Mucosa of descending colon (tissue), 3 donors: ENCODE measurements around the gene WIPI1. TPM values are rescaled to one million over a fixed set of nuclear protein-coding genes. Genes with fewer than 3 reads are reported as not detected.

Experiments used
- ATAC-seq: fragments of 200-7000 bp; cut with Tn5 transposase; one replicate; pipeline ENCODE4 v1.9.1; 2020; ENCODE audit warnings: mild to moderate bottlenecking, moderate library complexity
- DNase-seq, 3 donors: peaks; one replicate each; pipeline ENCODE4 v3.0.0-alpha.2; 2020
- H3K36me3 ChIP-seq: fragments of 200-600 bp; one replicate; pipeline ENCODE4 v1.8.0; 2021; ENCODE audit warnings: low read depth, mild to moderate bottlenecking
- H3K4me1 ChIP-seq: fragments of 200-600 bp; one replicate; pipeline ENCODE4 v1.8.0; 2021; ENCODE audit warnings: low read depth, mild to moderate bottlenecking
- H3K4me3 ChIP-seq: fragments of 200-600 bp; one replicate; pipeline ENCODE4 v1.8.0; 2021; ENCODE audit warnings: mild to moderate bottlenecking
- H3K9me3 ChIP-seq: fragments of 200-600 bp; one replicate; pipeline ENCODE4 v1.8.0; 2021; ENCODE audit warnings: mild to moderate bottlenecking
- intact Hi-C, 2 donors: fragments of 100-400 bp; cut with DNase I in 1 of 2; cut with micrococcal nuclease in 1 of 2; formaldehyde crosslinking; loops; one replicate each; pipeline versions ENCODE4 v1.11.0 to v1.11.1; 2022; cut with DNase I, micrococcal nuclease
- total RNA-seq, 3 donors: library from RNA; stranded (reverse); fragmentation: NEBNext Ultra II Directional in 2 of 3; extraction: Animal tissue kit (Norgen Biotek cat#: 25700) in 2 of 3; gene quantifications; one replicate each; pipeline versions ENCODE4 v1.2.1 to v1.2.4, GENCODE V29; 2021 to 2023
- TF ChIP-seq, protein P1 (sequence below): fragments of 200-600 bp; IDR thresholded peaks from one replicate; pipeline ENCODE4 v1.8.0; 2022; ENCODE audit warnings: antibody characterized with exemption, mild to moderate bottlenecking
- donor health status: DM: no; HTN: no; CAD: no; lungs with moderate emphysema.
- donor health status: DM: no; HTN: no; CAD: no.
- donor health status: DM: no; HTN: yes; CAD: no.

Gene WIPI1
- total RNA-seq, 3 donors from 2014 or later, result 56.0 to 99.3 (median 99.0) TPM

DNA sequence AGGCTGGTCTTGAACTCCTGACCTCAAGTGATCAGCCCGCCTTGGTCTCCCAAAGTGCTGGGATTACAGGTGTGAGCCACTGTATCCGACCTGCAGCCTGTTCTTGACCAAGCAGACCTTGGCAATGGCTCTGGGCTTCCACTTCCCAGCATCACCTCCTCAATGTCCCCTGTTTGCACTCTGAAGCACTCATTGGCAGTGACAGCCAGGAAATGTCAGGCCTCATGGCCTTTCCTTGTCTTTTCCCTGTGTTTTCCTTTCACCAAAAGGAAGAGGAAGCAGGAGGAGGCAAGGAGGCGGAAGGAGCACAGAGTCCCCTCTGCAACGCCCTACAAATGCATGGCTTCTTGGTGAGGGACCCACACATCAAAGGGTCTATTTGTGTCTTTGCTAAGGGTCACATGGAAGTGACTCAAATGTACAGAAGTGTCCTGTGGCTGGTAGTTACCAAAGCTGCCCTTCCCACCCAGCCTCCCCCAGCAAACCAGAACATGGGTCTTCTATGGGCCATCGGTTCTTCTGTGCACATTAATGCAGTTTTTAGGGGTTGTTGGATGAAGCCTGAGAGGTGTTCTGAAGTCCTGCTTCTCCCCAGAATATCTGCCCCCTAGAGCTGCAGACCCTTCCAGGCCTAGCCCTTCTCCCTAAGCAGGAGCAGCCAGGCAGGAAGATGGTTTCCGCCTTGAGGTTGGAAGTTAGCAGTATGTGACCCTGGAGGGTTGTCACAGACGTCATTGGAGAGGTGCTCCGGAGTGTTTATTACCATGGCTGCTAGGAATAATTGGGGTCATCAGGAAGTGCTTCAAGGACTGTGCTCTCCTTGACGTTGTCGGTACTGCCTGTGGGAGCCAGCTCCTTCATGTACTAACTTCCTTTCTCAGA, 60.8 kb downstream of the WIPI1 start:
- TF ChIP-seq, protein P1, sequence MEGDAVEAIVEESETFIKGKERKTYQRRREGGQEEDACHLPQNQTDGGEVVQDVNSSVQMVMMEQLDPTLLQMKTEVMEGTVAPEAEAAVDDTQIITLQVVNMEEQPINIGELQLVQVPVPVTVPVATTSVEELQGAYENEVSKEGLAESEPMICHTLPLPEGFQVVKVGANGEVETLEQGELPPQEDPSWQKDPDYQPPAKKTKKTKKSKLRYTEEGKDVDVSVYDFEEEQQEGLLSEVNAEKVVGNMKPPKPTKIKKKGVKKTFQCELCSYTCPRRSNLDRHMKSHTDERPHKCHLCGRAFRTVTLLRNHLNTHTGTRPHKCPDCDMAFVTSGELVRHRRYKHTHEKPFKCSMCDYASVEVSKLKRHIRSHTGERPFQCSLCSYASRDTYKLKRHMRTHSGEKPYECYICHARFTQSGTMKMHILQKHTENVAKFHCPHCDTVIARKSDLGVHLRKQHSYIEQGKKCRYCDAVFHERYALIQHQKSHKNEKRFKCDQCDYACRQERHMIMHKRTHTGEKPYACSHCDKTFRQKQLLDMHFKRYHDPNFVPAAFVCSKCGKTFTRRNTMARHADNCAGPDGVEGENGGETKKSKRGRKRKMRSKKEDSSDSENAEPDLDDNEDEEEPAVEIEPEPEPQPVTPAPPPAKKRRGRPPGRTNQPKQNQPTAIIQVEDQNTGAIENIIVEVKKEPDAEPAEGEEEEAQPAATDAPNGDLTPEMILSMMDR, result no peak
- DNase-seq (no peak), ATAC-seq (no peak)
- H3K9me3 ChIP-seq, result no peaks in the 10 kb centered on the region
- no peaks in the 10 kb centered on the region for H3K36me3 ChIP-seq
- intact Hi-C loops, result no loop called here
- H3K4me3 ChIP-seq, result no peak overlapping the region
- no peaks in the 10 kb centered on the region for H3K4me1 ChIP-seq

DNA sequence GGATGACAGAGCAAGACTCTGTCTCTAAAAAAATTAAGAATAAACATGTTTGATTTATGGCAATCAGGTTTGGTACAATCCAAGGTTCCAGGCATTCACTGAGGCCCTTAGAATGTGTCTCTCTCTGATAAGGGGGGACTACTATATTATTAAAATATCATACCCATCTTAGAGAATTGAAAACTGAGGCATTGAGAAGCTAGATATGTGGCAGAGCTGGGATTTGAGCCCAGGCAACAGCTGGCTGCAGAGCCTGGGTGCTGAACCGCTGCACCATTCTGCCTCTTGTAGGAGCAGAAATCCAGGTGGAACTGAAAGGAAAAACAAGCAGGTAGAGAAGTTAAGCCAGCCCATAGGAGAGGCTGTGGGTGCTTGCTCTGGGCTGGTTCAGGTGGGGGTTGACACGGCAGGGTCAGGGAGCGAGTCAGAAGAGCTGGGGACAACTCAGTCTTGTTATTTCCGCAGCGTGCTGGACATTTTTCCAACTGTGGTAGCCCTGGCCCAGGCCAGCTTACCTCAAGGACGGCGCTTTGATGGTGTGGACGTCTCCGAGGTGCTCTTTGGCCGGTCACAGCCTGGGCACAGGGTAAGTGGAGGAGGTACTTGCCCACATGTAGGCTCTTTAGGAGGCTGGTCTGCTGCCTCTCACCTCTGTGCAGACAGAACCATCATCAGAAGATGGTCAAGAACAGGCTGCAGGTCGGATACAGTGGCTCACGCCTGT, 62.5 kb downstream of the WIPI1 start:
- DNase-seq, result no peak
- Histone ChIP-seq H3K4me1 (no peaks in the 10 kb centered on the region), H3K9me3 (no peaks in the 10 kb centered on the region), H3K4me3 (no peak overlapping the region), H3K36me3 (no peaks in the 10 kb centered on the region)
- TF ChIP-seq, protein P1, result no peak
- intact Hi-C loops, result no loop called here
- no peak for ATAC-seq

DNA sequence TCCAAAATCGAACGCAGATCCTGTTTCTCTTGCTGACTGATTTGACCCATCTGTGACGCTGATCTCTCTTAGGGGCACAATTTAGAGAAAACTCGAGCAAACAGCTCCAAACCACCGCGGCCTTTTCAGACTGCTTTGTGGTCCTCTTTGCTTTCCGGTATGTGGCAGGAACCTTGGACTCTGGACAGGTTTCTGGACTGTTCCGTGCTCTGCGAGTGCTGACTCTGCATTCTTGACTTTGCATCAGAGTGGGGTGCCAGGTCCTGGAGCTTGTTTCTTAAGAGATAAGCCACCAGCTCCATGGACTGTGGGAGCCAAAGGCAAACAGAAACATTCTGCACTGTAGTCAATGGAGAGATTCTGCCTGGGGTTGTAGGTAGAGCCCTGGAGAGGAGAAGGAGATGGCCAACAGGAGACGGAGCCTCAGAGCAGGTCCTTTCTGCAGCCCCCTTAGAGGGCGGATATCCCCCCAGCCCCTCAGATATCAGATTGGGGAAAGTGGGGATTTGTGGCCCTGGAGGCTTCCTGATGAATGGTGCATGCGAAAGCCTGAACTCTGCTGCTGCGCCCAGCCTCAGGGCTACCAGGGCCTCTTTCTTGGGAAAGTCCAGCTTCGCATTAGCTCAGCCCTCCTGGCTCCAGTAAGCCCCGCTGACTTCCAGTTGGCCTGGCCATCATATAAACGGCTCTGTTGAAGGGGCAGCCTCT, 65.6 kb downstream of the WIPI1 start:
- ATAC-seq, result no peak
- Histone ChIP-seq H3K9me3 (no peaks in the 10 kb centered on the region), H3K4me1 (no peaks in the 10 kb centered on the region), H3K4me3 (no peak overlapping the region), H3K36me3 (no peaks in the 10 kb centered on the region)
- intact Hi-C loops, result no loop called here
- no peak for DNase-seq
- TF ChIP-seq, protein P1, result no peak

DNA sequence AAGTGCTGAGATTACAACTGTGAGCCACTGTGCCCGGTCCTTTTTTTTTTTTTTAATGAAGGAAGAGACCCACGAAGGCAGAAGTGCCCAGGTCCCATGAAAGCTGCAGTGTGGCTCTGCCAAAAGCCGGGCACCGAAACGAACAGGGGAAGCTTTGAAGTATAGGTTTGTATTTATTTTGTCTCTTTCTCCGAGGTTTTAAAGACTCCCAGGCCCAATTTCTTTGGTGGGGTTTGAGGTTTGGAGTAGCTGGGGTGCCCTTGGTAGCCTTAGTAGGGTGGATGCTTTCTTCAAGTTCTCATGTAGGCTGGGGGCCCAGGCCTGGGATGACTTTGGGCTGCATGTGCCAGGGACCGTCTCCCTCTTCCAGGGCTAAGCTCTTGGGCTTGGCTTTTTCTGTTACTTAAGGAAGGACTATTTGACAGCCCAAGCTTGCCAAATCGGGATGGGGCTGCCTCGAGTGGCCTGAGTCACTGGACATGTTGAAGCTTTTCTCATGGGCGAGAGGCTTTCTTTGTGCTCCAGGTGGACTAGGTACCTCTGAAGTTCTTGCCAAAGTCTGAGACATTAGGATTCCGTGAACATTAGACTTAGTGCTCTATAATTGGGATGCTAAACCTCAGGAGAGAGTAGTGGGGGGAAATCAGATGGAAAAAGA, 66.3 kb downstream of the WIPI1 start:
- TF ChIP-seq, protein P1, result no peak
- Histone ChIP-seq H3K4me1 (no peaks in the 10 kb centered on the region), H3K36me3 (no peaks in the 10 kb centered on the region), H3K9me3 (no peaks in the 10 kb centered on the region), H3K4me3 (no peak overlapping the region)
- no peak for ATAC-seq
- DNase-seq, result no peak
- intact Hi-C loops, result no loop called here

DNA sequence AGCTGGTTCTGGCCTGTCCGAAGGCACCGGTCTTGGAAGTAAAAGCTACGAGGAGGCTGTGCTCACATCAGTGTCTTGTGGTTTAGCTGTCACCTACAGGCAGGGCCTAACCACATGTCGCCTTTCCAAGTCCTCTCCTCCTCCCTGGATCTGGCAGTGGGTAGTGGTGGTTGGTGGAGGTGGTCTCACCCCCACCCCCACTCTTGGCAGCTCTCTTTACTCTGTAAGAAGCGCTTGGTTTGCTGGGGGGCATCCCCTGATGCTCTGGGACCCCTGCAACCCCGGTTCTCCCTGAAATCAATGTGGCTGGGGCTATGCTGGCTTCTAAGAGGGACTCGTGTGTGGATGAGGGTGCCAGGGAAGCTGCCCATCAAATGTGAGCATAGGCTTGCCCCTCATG, 68.3 kb downstream of the WIPI1 start:
- no peak for DNase-seq
- TF ChIP-seq, protein P1, result no peak
- intact Hi-C loops, result no loop called here
- ATAC-seq, result no peak
- H3K4me3 ChIP-seq, result no peak overlapping the region
- H3K36me3 ChIP-seq, result no peaks in the 10 kb centered on the region
- no peaks in the 10 kb centered on the region for H3K9me3 ChIP-seq
- H3K4me1 ChIP-seq, result no peaks in the 10 kb centered on the region
